Measurements from ENCODE around the gene HSPA12B.

The HSPA12B gene

GRCh38 chr20:3754276-3754630 lies 21.8 kb downstream of the HSPA12B start:
- Histone ChIP-seq H3K79me2 (no peaks in the 10 kb centered on the region), H3K4me3 (ENCODE audit: low read depth, low read length) (no peak overlapping the region), H3K27ac (no peak overlapping the region), H3K36me3 (ENCODE audit: control insufficient read depth, insufficient read depth, low read length) (no peaks in the 10 kb centered on the region), H3K27me3 (ENCODE audit: control insufficient read depth, insufficient read depth, low read length) (peaks cover 5% of the 10 kb centered on the region), H3K9me3 (ENCODE audit: control insufficient read depth, low read length) (no peaks in the 10 kb centered on the region), H3K4me1 (no peaks in the 10 kb centered on the region), H3K9ac (no peak overlapping the region), H3K4me2 (ENCODE audit: low read length) (no peak overlapping the region), H2AFZ (no peak overlapping the region)
- TF ChIP-seq CTCF (IDR thresholded peaks at IDR 0.05): no peak

- Histone ChIP-seq H3K79me2 (no peaks in the 10 kb centered on the region), H3K27ac (no peak overlapping the region), H3K4me1 (no peaks in the 10 kb centered on the region), H3K4me3 (ENCODE audit: low read depth, low read length) (no peak overlapping the region), H3K36me3 (ENCODE audit: control insufficient read depth, insufficient read depth, low read length) (no peaks in the 10 kb centered on the region), H2AFZ (no peak overlapping the region), H3K9ac (no peak overlapping the region), H3K27me3 (ENCODE audit: control insufficient read depth, insufficient read depth, low read length) (peaks cover 2% of the 10 kb centered on the region), H3K4me2 (ENCODE audit: low read length) (no peak overlapping the region), H3K9me3 (ENCODE audit: control insufficient read depth, low read length) (no peaks in the 10 kb centered on the region)
- TF ChIP-seq CTCF (IDR thresholded peaks at IDR 0.05): no peak
Measured at GRCh38 chr20:3755269-3755668, 22.8 kb downstream of the HSPA12B start.

GRCh38 chr20:3755814-3756480 lies 23.5 kb downstream of the HSPA12B start:
- Histone ChIP-seq H3K27me3 (ENCODE audit: control insufficient read depth, insufficient read depth, low read length) (no peaks in the 10 kb centered on the region), H3K4me2 (ENCODE audit: low read length) (no peak overlapping the region), H3K79me2 (no peaks in the 10 kb centered on the region), H3K36me3 (ENCODE audit: control insufficient read depth, insufficient read depth, low read length) (no peaks in the 10 kb centered on the region), H3K27ac (no peak overlapping the region), H3K4me1 (no peaks in the 10 kb centered on the region), H2AFZ (no peak overlapping the region), H3K9me3 (ENCODE audit: control insufficient read depth, low read length) (no peaks in the 10 kb centered on the region), H3K9ac (no peak overlapping the region), H3K4me3 (ENCODE audit: low read depth, low read length) (no peak overlapping the region)
- no peak for TF ChIP-seq CTCF (IDR thresholded peaks at IDR 0.05)

GRCh38 chr20:3757268-3757667 lies 24.8 kb downstream of the HSPA12B start:
- Histone ChIP-seq H2AFZ (no peak overlapping the region), H3K9ac (no peak overlapping the region), H3K4me2 (ENCODE audit: low read length) (no peak overlapping the region), H3K4me3 (ENCODE audit: low read depth, low read length) (no peak overlapping the region), H3K27me3 (ENCODE audit: control insufficient read depth, insufficient read depth, low read length) (no peaks in the 10 kb centered on the region), H3K36me3 (ENCODE audit: control insufficient read depth, insufficient read depth, low read length) (no peaks in the 10 kb centered on the region), H3K4me1 (no peaks in the 10 kb centered on the region), H3K9me3 (ENCODE audit: control insufficient read depth, low read length) (no peaks in the 10 kb centered on the region), H3K79me2 (no peaks in the 10 kb centered on the region), H3K27ac (no peak overlapping the region)
- TF ChIP-seq CTCF (IDR thresholded peaks at IDR 0.05): no peak

GRCh38 chr20:3758566-3758965 lies 26.1 kb downstream of the HSPA12B start:
- Histone ChIP-seq H3K27me3 (ENCODE audit: control insufficient read depth, insufficient read depth, low read length) (no peaks in the 10 kb centered on the region), H3K4me3 (ENCODE audit: low read depth, low read length) (no peak overlapping the region), H3K4me1 (no peaks in the 10 kb centered on the region), H3K9ac (no peak overlapping the region), H3K9me3 (ENCODE audit: control insufficient read depth, low read length) (no peaks in the 10 kb centered on the region), H2AFZ (no peak overlapping the region), H3K79me2 (no peaks in the 10 kb centered on the region), H3K4me2 (ENCODE audit: low read length) (no peak overlapping the region), H3K27ac (no peak overlapping the region), H3K36me3 (ENCODE audit: control insufficient read depth, insufficient read depth, low read length) (no peaks in the 10 kb centered on the region)
- no peak for TF ChIP-seq CTCF (IDR thresholded peaks at IDR 0.05)
